ENCODE data around the gene PARG.
"Not testable (repeated sequence)": the region's sequence is repeated elsewhere in the genome, so short reads cannot be mapped to it uniquely, and the experiment has no call there.

DNA sequence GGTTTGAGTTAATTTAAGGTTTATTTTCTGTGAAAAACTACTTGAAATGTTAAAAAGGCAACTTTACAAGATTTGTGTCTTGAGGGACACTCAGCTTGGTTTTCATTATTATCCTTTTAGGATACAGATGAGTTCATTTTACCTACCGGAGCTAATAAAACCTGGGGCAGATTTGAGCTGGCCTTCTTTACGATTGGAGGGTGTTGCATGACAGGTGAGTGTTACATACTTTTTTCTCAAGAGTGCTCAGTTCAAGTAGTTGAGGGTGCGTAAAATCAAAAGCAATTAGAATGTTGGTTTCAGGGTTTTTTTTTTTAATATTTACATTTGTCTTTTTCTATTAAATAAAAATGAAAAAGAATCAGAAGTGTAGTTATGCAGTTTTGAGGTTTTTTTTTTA lies 10.2 kb upstream of the PARG start:
- not testable (repeated sequence) for TF ChIP-seq CTCF, POLR2A (IDR thresholded peaks at IDR 0.05)
